ENCODE data around the gene PRAMEF13. TPM values are rescaled to one million over a fixed set of nuclear protein-coding genes. Genes with fewer than 3 reads are reported as not detected.
A peak's percentile ranks its signal among the peaks of the same experiment; 100 is the strongest.
"Not testable (repeated sequence)": the region's sequence is repeated elsewhere in the genome, so short reads cannot be mapped to it uniquely, and the experiment has no call there.

Gene PRAMEF13
- total RNA-seq, 2 experiments from 2014 or later = not detected

GRCh38 chr1:13230096-13230495 lies 28.9 kb upstream of the PRAMEF13 start:
- intact Hi-C loops (cut with DNase I, micrococcal nuclease) = loop anchor here in 1 of 2 experiments (10.0 kb wide), 1 partner anchor 145 kb away; the partner anchor contains the start of gene PRAMEF19
- CTCF ChIA-PET = interaction anchor here (0.8 kb wide), 1 partner anchor 590 kb away, joined by 3 read pairs; no protein-coding TSS in a partner anchor
- H3K4me3 Mint-ChIP-seq; DNase-seq; H3K36me3 Mint-ChIP-seq (ENCODE audit: low read depth); H3K4me1 Mint-ChIP-seq; POLR2A ChIA-PET; H3K9me3 Mint-ChIP-seq (ENCODE audit: low read depth); ATAC-seq; H3K27ac Mint-ChIP-seq; H3K27me3 Mint-ChIP-seq: not testable (repeated sequence)

GRCh38 chr1:13228343-13228781 lies 27.2 kb upstream of the PRAMEF13 start:
- ChIA-PET CTCF (interaction anchor here (0.7 kb wide), 1 partner anchor 1461 kb away, joined by 3 read pairs; no protein-coding TSS in a partner anchor), POLR2A (no interaction called here)
- Mint-ChIP-seq H3K36me3 (ENCODE audit: low read depth) (no peaks in the 10 kb centered on the region), H3K9me3 (ENCODE audit: low read depth) (no peaks in the 10 kb centered on the region), H3K27me3 (peaks cover 3% of the 10 kb centered on the region), H3K4me3 (no peak overlapping the region), H3K27ac (no peak overlapping the region), H3K4me1 (no peaks in the 10 kb centered on the region)
- DNase-seq (peak; percentile 69), ATAC-seq (peak; percentile 36)
- intact Hi-C loops (cut with DNase I, micrococcal nuclease) = no loop called here

GRCh38 chr1:13227271-13228055 lies 26.3 kb upstream of the PRAMEF13 start:
- intact Hi-C loops (cut with DNase I, micrococcal nuclease); H3K27ac Mint-ChIP-seq; DNase-seq; H3K36me3 Mint-ChIP-seq (ENCODE audit: low read depth); ATAC-seq; POLR2A ChIA-PET; H3K9me3 Mint-ChIP-seq (ENCODE audit: low read depth); H3K4me3 Mint-ChIP-seq; H3K27me3 Mint-ChIP-seq; H3K4me1 Mint-ChIP-seq: not testable (repeated sequence)
- CTCF ChIA-PET = interaction anchor here (0.6 to 0.7 kb wide), 2 partner anchors 106 to 451 kb away, joined by 3 read pairs; no protein-coding TSS in a partner anchor

- H3K4me3 Mint-ChIP-seq; CTCF ChIA-PET; H3K9me3 Mint-ChIP-seq (ENCODE audit: low read depth); H3K27me3 Mint-ChIP-seq; H3K27ac Mint-ChIP-seq; DNase-seq; H3K4me1 Mint-ChIP-seq; intact Hi-C loops (cut with DNase I, micrococcal nuclease); POLR2A ChIA-PET; H3K36me3 Mint-ChIP-seq (ENCODE audit: low read depth); ATAC-seq: not testable (repeated sequence)
Measured at GRCh38 chr1:13225675-13226204, 24.5 kb upstream of the PRAMEF13 start, which contains the start of gene PRAMEF18. Gene PRAMEF18, minus strand, starts transcription at chr1:13226154. Its CDS starts 48 bp downstream, at chr1:13226106.

- Mint-ChIP-seq H3K27me3 (peaks cover 3% of the 10 kb centered on the region), H3K27ac (no peak overlapping the region), H3K4me3 (no peak overlapping the region), H3K36me3 (ENCODE audit: low read depth) (no peaks in the 10 kb centered on the region), H3K9me3 (ENCODE audit: low read depth) (no peaks in the 10 kb centered on the region), H3K4me1 (no peaks in the 10 kb centered on the region)
- ChIA-PET CTCF (interaction anchor here (1.4 kb wide), 1 partner anchor 146 kb away, joined by 6 read pairs; no protein-coding TSS in a partner anchor), POLR2A (no interaction called here)
- no peak for DNase-seq
- no peak for ATAC-seq
- intact Hi-C loops (cut with DNase I, micrococcal nuclease) = no loop called here
Measured at GRCh38 chr1:13224480-13225060, 23.4 kb upstream of the PRAMEF13 start.

- H3K4me3 Mint-ChIP-seq; H3K27ac Mint-ChIP-seq; POLR2A ChIA-PET; CTCF ChIA-PET; H3K27me3 Mint-ChIP-seq; H3K36me3 Mint-ChIP-seq (ENCODE audit: low read depth); intact Hi-C loops (cut with DNase I, micrococcal nuclease); DNase-seq; H3K4me1 Mint-ChIP-seq; H3K9me3 Mint-ChIP-seq (ENCODE audit: low read depth); ATAC-seq: not testable (repeated sequence)
Measured at GRCh38 chr1:13222788-13223187, 21.6 kb upstream of the PRAMEF13 start.

- intact Hi-C loops (cut with DNase I, micrococcal nuclease); ATAC-seq: not testable (repeated sequence)
Measured at GRCh38 chr1:13219203-13219602, 18.0 kb upstream of the PRAMEF13 start.

GRCh38 chr1:13216619-13217018 lies 15.4 kb upstream of the PRAMEF13 start:
- not testable (repeated sequence) for H3K36me3 Mint-ChIP-seq (ENCODE audit: low read depth)

More at GRCh38 chr1:13219203-13219602, 18.0 kb upstream of the PRAMEF13 start:
- DNase-seq; CTCF ChIA-PET; H3K4me1 Mint-ChIP-seq; H3K27me3 Mint-ChIP-seq; POLR2A ChIA-PET; H3K36me3 Mint-ChIP-seq (ENCODE audit: low read depth); H3K9me3 Mint-ChIP-seq (ENCODE audit: low read depth); H3K4me3 Mint-ChIP-seq; H3K27ac Mint-ChIP-seq: not testable (repeated sequence)

GRCh38 chr1:13208712-13209111 lies 7.5 kb upstream of the PRAMEF13 start:
- H3K27me3 Mint-ChIP-seq; H3K9me3 Mint-ChIP-seq (ENCODE audit: low read depth); POLR2A ChIA-PET; H3K4me1 Mint-ChIP-seq; H3K27ac Mint-ChIP-seq; intact Hi-C loops (cut with DNase I, micrococcal nuclease); DNase-seq; ATAC-seq; CTCF ChIA-PET; H3K36me3 Mint-ChIP-seq (ENCODE audit: low read depth); H3K4me3 Mint-ChIP-seq: not testable (repeated sequence)

More at GRCh38 chr1:13216619-13217018, 15.4 kb upstream of the PRAMEF13 start:
- ATAC-seq; H3K4me1 Mint-ChIP-seq; POLR2A ChIA-PET; H3K27ac Mint-ChIP-seq; H3K27me3 Mint-ChIP-seq; intact Hi-C loops (cut with DNase I, micrococcal nuclease); H3K9me3 Mint-ChIP-seq (ENCODE audit: low read depth); H3K4me3 Mint-ChIP-seq; DNase-seq; CTCF ChIA-PET: not testable (repeated sequence)

- H3K36me3 Mint-ChIP-seq (ENCODE audit: low read depth); CTCF ChIA-PET; H3K27me3 Mint-ChIP-seq; ATAC-seq; H3K4me1 Mint-ChIP-seq; H3K9me3 Mint-ChIP-seq (ENCODE audit: low read depth); DNase-seq; H3K27ac Mint-ChIP-seq; POLR2A ChIA-PET; H3K4me3 Mint-ChIP-seq; intact Hi-C loops (cut with DNase I, micrococcal nuclease): not testable (repeated sequence)
Measured at GRCh38 chr1:13171548-13171947, 29.7 kb downstream of the PRAMEF13 start, which contains the start of gene PRAMEF9. Gene PRAMEF9, plus strand, starts transcription at chr1:13171848. Its CDS starts 3,433 bp downstream, at chr1:13175281.

- H3K4me3 Mint-ChIP-seq; H3K4me1 Mint-ChIP-seq; H3K9me3 Mint-ChIP-seq (ENCODE audit: low read depth); H3K27me3 Mint-ChIP-seq; H3K27ac Mint-ChIP-seq; H3K36me3 Mint-ChIP-seq (ENCODE audit: low read depth); CTCF ChIA-PET; POLR2A ChIA-PET; intact Hi-C loops (cut with DNase I, micrococcal nuclease); ATAC-seq; DNase-seq: not testable (repeated sequence)
Measured at GRCh38 chr1:13165531-13165930, 35.7 kb downstream of the PRAMEF13 start, which contains the start of gene HNRNPCL4. Gene HNRNPCL4, minus strand, starts transcription at chr1:13165631. Its CDS starts 164 bp downstream, at chr1:13165467.
